ENCODE results near the gene RAPGEF2. TPM values are rescaled to one million over a fixed set of nuclear protein-coding genes. Genes with fewer than 3 reads are reported as not detected.
"Not testable (repeated sequence)": the region's sequence is repeated elsewhere in the genome, so short reads cannot be mapped to it uniquely, and the experiment has no call there.

Gene RAPGEF2
- total and polyA plus RNA-seq, 2 donors, result 13.6 to 78.7 TPM

- 96% methylated on average over 28 of the region's 28 CpGs for WGBS
- DNase-seq (ENCODE audit: extremely low spot score), result no peak
- Histone ChIP-seq H3K36me3 (ENCODE audit: insufficient read depth) (no peaks in the 10 kb centered on the region), H3K4me3 (ENCODE audit: low read depth, low read length) (no peak overlapping the region), H3K27ac (ENCODE audit: low read depth) (no peak overlapping the region), H3K4me1 (ENCODE audit: insufficient read depth) (no peaks in the 10 kb centered on the region)
Observed at GRCh38 chr4:159378056-159378616, 275.3 kb downstream of the RAPGEF2 start.

GRCh38 chr4:159379064-159379463 is 276.2 kb downstream of the RAPGEF2 start:
- not testable (repeated sequence) for DNase-seq (ENCODE audit: extremely low spot score); H3K36me3 ChIP-seq (ENCODE audit: insufficient read depth); H3K27ac ChIP-seq (ENCODE audit: low read depth); H3K4me3 ChIP-seq (ENCODE audit: low read depth, low read length); H3K4me1 ChIP-seq (ENCODE audit: insufficient read depth)
- 93% methylated on average over 10 of the region's 10 CpGs for WGBS

- H3K4me3 ChIP-seq (ENCODE audit: low read depth, low read length), result no peak overlapping the region
- no peaks in the 10 kb centered on the region for H3K36me3 ChIP-seq (ENCODE audit: insufficient read depth)
- 96% methylated on average over 2 of the region's 2 CpGs for WGBS
- no peaks in the 10 kb centered on the region for H3K4me1 ChIP-seq (ENCODE audit: insufficient read depth)
- H3K27ac ChIP-seq (ENCODE audit: low read depth), result no peak overlapping the region
- no peak for DNase-seq (ENCODE audit: extremely low spot score)
Observed at GRCh38 chr4:159379836-159380235, 277.0 kb downstream of the RAPGEF2 start.

GRCh38 chr4:159382856-159383561 is 280.1 kb downstream of the RAPGEF2 start:
- Histone ChIP-seq H3K4me1 (ENCODE audit: insufficient read depth) (no peaks in the 10 kb centered on the region), H3K27ac (ENCODE audit: low read depth) (no peak overlapping the region), H3K4me3 (ENCODE audit: low read depth, low read length) (no peak overlapping the region), H3K36me3 (ENCODE audit: insufficient read depth) (no peaks in the 10 kb centered on the region)
- DNase-seq (ENCODE audit: extremely low spot score), result no peak
- WGBS, result 66% methylated on average over 8 of the region's 8 CpGs

- Histone ChIP-seq H3K4me1 (ENCODE audit: insufficient read depth) (no peaks in the 10 kb centered on the region), H3K36me3 (ENCODE audit: insufficient read depth) (no peaks in the 10 kb centered on the region), H3K27ac (ENCODE audit: low read depth) (no peak overlapping the region), H3K4me3 (ENCODE audit: low read depth, low read length) (no peak overlapping the region)
- 85% methylated on average over 3 of the region's 3 CpGs for WGBS
- DNase-seq (ENCODE audit: extremely low spot score), result no peak
Observed at GRCh38 chr4:159383562-159383931, 280.7 kb downstream of the RAPGEF2 start.

GRCh38 chr4:159384017-159384416 is 281.1 kb downstream of the RAPGEF2 start:
- H3K4me1 ChIP-seq (ENCODE audit: insufficient read depth), result no peaks in the 10 kb centered on the region
- H3K4me3 ChIP-seq (ENCODE audit: low read depth, low read length), result no peak overlapping the region
- no peaks in the 10 kb centered on the region for H3K36me3 ChIP-seq (ENCODE audit: insufficient read depth)
- H3K27ac ChIP-seq (ENCODE audit: low read depth), result no peak overlapping the region
- no peak for DNase-seq (ENCODE audit: extremely low spot score)

- DNase-seq (ENCODE audit: extremely low spot score), result no peak
- Histone ChIP-seq H3K27ac (ENCODE audit: low read depth) (no peak overlapping the region), H3K36me3 (ENCODE audit: insufficient read depth) (no peaks in the 10 kb centered on the region), H3K4me3 (ENCODE audit: low read depth, low read length) (no peak overlapping the region), H3K4me1 (ENCODE audit: insufficient read depth) (no peaks in the 10 kb centered on the region)
Observed at GRCh38 chr4:159384632-159385031, 281.8 kb downstream of the RAPGEF2 start.

- WGBS, result 99% methylated on average over 1 of the region's 1 CpG
- H3K4me1 ChIP-seq (ENCODE audit: insufficient read depth), result no peaks in the 10 kb centered on the region
Observed at GRCh38 chr4:159386620-159387019, 283.7 kb downstream of the RAPGEF2 start.

GRCh38 chr4:159389756-159390155 is 286.9 kb downstream of the RAPGEF2 start:
- no peaks in the 10 kb centered on the region for H3K36me3 ChIP-seq (ENCODE audit: insufficient read depth)
- H3K27ac ChIP-seq (ENCODE audit: low read depth), result no peak overlapping the region
- no peaks in the 10 kb centered on the region for H3K4me1 ChIP-seq (ENCODE audit: insufficient read depth)
- 97% methylated on average over 23 of the region's 23 CpGs for WGBS
- no peak for DNase-seq (ENCODE audit: extremely low spot score)
- H3K4me3 ChIP-seq (ENCODE audit: low read depth, low read length), result no peak overlapping the region

More at GRCh38 chr4:159386620-159387019, 283.7 kb downstream of the RAPGEF2 start:
- no peak for DNase-seq (ENCODE audit: extremely low spot score)
- no peaks in the 10 kb centered on the region for H3K36me3 ChIP-seq (ENCODE audit: insufficient read depth)
- H3K27ac ChIP-seq (ENCODE audit: low read depth), result no peak overlapping the region
- no peak overlapping the region for H3K4me3 ChIP-seq (ENCODE audit: low read depth, low read length)

- no peaks in the 10 kb centered on the region for H3K4me1 ChIP-seq (ENCODE audit: insufficient read depth)
- 35% methylated on average over 12 of the region's 12 CpGs for WGBS
- peak; percentile 21 for DNase-seq (ENCODE audit: extremely low spot score)
- H3K27ac ChIP-seq (ENCODE audit: low read depth), result no peak overlapping the region
- no peak overlapping the region for H3K4me3 ChIP-seq (ENCODE audit: low read depth, low read length)
- no peaks in the 10 kb centered on the region for H3K36me3 ChIP-seq (ENCODE audit: insufficient read depth)
Observed at GRCh38 chr4:159390648-159391047, 287.8 kb downstream of the RAPGEF2 start.

GRCh38 chr4:159395693-159396092 is 292.8 kb downstream of the RAPGEF2 start:
- H3K4me1 ChIP-seq (ENCODE audit: insufficient read depth), result no peaks in the 10 kb centered on the region
- no peaks in the 10 kb centered on the region for H3K36me3 ChIP-seq (ENCODE audit: insufficient read depth)
- WGBS, result 92% methylated on average over 2 of the region's 2 CpGs
- DNase-seq (ENCODE audit: extremely low spot score), result no peak
- no peak overlapping the region for H3K4me3 ChIP-seq (ENCODE audit: low read depth, low read length)
- no peak overlapping the region for H3K27ac ChIP-seq (ENCODE audit: low read depth)

GRCh38 chr4:159396151-159396550 is 293.3 kb downstream of the RAPGEF2 start:
- H3K4me3 ChIP-seq (ENCODE audit: low read depth, low read length), result no peak overlapping the region
- H3K36me3 ChIP-seq (ENCODE audit: insufficient read depth), result no peaks in the 10 kb centered on the region
- no peak for DNase-seq (ENCODE audit: extremely low spot score)
- no peaks in the 10 kb centered on the region for H3K4me1 ChIP-seq (ENCODE audit: insufficient read depth)
- WGBS, result 82% methylated on average over 3 of the region's 3 CpGs
- no peak overlapping the region for H3K27ac ChIP-seq (ENCODE audit: low read depth)

GRCh38 chr4:159398236-159398638 is 295.4 kb downstream of the RAPGEF2 start:
- 70% methylated on average over 7 of the region's 7 CpGs for WGBS
- DNase-seq (ENCODE audit: extremely low spot score), result no peak
- Histone ChIP-seq H3K27ac (ENCODE audit: low read depth) (no peak overlapping the region), H3K4me3 (ENCODE audit: low read depth, low read length) (no peak overlapping the region), H3K4me1 (ENCODE audit: insufficient read depth) (no peaks in the 10 kb centered on the region), H3K36me3 (ENCODE audit: insufficient read depth) (no peaks in the 10 kb centered on the region)

- Histone ChIP-seq H3K36me3 (ENCODE audit: insufficient read depth) (no peaks in the 10 kb centered on the region), H3K4me1 (ENCODE audit: insufficient read depth) (no peaks in the 10 kb centered on the region), H3K27ac (ENCODE audit: low read depth) (no peak overlapping the region), H3K4me3 (ENCODE audit: low read depth, low read length) (no peak overlapping the region)
- DNase-seq (ENCODE audit: extremely low spot score), result peak; percentile 55
- 16% methylated on average over 12 of the region's 12 CpGs for WGBS
Observed at GRCh38 chr4:159400558-159401225, 297.8 kb downstream of the RAPGEF2 start.

Measured in urinary bladder (tissue), 4 donors.